ENCODE measurements around the gene BHMT.
"Not testable (repeated sequence)": the region's sequence is repeated elsewhere in the genome, so short reads cannot be mapped to it uniquely, and the experiment has no call there.

BHMT gene

DNA sequence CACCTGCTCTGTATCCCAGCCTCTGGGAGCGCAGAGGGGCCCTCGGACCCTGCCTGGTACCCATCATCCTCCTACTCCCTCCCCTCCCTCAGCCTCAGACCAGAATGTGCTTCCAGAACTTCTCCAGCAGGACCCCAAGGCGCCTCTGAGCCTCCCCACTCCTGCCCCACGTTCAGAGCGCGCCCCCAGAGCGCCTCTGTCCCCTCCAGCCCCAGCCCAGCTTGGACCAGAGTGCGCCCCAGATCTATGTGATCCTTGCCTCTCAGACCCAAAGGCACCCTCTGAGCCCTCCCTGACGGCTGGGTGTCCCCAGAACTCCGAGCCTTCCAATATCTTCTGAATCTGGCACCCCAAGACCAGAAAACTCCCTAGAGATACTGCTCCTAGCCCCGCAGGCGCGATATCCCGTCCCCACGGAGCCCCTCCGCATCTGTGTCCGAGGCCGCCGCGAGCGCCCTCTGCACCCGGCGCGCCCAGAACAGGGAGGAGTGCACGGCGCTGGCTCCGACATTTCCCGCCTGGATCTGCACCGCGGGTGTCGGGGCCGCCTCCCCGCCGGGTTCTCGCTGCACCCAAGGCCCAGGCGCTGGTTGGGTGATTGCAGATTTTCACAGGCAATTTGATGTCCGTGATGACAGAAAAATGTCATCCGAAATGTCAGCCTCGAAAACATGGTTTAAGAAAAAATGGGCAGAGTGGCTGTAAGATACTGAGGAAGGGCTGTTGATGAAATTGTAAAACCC, 522 bp downstream of the BHMT start:
- DNase-seq (ENCODE audit: low read depth) = no peak

DNA sequence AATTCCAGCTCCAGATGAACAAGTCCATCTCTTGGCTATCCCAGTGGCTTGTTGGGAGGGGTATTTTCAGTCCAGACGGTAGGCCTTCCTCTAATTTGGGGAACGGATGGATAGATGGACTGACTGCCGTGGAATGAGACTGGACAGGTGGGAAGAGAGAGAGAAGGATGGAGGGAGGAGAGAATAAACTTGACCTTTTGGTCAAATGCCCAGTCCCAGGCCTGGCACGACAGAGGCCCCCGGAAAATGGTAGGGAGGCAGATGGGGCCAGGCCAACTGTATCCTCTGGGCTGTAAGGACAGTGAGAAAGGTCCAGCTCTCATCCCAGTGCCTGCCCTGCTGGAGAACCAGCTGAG, 1.1 kb downstream of the BHMT start:
- DNase-seq (ENCODE audit: low read depth) = no peak

DNA sequence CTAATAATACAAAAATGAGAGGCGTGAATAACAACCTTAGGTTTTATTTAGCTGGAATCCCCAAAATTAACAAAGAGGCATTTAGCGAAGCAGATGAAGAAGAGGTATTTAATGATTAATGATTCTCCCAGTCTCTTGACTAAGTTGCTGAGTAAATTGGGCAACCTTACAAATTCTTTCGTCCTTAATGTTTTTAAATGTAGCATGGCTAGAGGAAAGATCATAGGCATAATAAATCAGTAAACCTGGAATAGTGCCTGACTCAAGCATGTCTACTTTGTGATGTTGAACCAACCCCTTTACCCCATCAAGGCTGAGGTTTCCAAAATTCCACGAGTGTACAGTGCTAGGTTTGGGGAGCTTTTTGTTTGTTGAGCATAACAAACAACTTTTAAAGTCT, 7.9 kb downstream of the BHMT start:
- DNase-seq (ENCODE audit: low read depth) = no peak

DNA sequence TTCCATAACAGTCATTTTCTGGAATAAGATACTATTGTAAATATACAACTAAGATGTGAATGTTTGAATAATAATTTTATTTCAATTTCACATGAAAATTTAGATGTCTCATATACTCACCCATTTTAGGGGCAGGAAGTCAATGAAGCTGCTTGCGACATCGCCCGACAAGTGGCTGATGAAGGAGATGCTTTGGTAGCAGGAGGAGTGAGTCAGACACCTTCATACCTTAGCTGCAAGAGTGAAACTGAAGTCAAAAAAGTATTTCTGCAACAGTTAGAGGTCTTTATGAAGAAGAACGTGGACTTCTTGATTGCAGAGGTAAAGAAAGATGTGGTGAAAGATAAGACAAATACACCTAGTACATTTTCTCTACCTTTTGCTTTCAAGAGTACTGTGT, 8.6 kb downstream of the BHMT start:
- no peak for DNase-seq (ENCODE audit: low read depth)

DNA sequence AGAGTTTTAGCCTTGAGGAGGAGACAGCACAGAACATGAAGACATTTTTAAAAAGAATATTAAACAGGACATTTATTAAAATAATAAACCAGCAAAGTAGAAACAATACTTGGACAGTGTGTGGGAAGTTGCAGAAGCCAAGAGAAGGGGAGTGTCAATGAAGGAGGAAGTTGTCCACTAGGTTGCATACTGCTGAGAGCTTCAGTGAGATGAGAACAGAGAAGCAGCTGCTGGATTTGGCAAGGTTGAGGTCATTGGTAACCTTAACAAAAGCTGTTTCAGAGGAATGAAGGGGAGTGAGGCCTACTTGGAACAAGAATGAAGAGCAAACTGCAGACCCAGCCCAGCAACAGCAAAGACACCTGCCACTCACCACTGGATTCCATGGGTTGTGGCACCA, 11.4 kb downstream of the BHMT start:
- DNase-seq (ENCODE audit: low read depth) = no peak

DNA sequence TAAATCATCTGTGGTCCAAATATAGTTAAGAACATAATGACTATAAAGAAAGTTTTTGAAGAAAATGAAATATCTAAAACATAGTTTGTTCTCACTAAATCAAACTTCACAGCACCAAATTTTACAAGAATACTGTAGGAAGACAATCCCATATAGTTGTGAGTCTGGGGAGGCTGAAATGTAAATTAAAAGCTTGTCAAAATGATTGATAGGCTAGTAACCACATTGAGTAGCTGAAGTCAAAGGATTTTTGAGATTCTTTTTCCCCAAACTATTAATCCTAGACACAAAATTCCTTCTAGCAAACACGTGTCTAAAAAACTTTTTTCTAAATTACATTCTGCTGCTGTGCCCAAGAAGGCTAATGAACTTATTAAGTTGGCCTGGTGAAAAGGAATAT, 13.0 kb downstream of the BHMT start:
- no peak for DNase-seq (ENCODE audit: low read depth)

DNA sequence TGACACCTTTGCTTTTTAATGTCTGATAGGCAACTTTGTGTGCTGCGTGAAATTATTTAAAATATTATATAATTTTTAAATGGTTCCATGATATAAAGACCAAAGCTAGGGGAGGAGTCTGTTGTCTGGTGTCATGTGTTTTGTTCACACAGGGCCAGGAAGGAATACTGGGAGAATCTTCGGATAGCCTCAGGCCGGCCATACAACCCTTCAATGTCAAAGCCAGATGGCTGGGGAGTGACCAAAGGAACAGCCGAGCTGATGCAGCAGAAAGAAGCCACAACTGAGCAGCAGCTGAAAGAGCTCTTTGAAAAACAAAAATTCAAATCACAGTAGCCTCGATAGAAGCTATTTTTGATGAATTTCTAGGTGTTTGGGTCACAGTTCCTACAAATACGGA, 19.2 kb downstream of the BHMT start:
- no peak for DNase-seq (ENCODE audit: low read depth)

DNA sequence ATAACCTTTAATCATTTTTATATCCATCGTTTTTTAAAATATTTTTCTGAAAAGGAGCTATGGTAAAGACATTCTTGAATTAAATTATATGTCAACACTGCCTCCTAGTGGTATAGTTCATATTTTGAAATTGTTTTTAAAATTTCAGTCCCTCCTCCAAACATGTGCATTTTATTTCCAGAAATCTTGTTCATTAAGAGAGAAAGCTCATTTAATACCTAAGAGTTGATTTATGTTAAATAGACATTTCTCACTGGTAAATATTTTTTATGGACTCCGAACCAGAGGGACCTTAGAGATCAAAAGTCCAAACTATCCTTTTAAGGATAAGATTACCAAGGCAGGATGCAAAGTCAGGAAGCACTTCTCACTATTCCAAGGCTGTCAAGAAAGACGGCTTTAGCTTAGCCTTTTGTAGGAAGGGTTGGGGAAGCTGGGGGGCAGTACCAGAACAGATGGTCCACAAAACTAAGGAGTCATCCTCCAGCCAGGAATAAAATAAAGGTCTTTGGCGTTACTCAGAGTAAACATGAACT, 21.6 kb downstream of the BHMT start:
- DNase-seq (ENCODE audit: low read depth) = peak; percentile 10

DNA sequence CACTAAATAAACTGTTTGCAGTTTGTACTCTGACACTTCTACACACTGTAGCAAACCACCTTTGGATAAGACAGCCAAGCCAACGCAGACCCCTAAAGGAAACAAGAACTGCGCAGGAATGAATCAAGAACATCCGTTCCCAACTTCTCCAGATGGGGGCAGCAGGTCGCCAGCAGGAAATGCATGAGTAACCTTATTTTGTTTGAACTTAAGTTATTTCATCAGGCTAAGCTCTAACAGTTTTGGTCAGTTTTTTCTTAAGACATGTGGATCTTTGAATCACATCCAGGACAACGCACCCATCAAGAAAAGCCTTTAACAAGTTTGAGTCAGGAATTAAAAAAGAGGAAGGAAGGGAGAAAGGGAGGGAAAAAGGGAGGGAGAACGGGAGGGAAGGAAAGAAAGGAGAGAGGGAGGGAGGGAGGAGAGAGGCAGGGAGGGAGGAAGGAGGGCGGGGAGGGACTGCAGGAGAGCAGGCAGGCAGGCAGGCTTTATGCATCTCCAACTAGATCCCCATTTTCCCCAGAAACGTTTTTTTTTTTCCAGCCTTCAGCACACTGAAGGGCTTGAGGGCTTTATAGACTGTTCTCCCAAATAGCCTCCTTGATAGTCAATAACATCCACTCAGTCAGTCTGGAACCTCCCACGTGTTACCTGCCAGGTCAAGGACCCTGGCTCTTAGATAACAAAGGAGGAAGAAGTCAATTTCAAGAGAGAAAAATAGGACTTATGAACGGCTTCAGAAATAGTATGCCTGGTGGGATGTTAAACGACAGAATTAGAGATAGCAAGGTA, 22.2 kb downstream of the BHMT start:
- DNase-seq (ENCODE audit: low read depth) = peak; percentile 66

DNA sequence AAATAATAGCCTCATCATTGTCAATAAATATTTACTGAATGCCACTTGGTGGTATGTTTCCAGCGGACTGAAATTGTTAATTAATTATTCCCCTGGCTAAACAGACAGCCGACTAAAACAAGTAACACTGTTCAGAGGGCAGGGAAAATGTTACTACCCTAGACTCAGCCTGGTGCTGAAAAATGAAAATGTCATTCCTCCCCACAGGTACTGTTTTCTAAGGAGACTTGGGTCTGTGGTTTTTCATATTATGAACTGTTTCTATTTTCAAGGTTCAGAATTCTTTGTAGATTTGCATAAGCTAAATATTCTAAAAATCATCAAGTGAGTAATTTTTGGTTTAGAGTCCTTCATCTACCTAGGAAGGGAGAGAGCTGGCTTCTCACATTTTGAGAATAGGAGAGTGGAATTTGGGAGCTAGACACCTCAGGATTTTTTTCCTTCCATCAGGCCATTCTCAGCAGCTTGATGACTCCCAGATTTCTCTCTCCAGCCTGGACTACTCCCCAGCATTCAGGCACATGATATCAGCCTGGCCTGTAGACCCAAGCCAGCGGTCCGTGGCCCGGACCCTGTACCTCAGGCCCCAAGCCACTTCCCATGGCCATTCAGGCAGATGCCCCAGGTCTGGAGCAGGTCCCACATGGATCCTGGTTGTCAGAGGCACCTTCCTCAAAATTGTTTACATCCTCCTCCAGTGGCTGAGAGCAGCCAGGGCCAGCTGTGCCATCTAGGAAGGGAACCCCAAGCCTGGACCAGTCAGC, 24.4 kb downstream of the BHMT start:
- no peak for DNase-seq (ENCODE audit: low read depth)

DNA sequence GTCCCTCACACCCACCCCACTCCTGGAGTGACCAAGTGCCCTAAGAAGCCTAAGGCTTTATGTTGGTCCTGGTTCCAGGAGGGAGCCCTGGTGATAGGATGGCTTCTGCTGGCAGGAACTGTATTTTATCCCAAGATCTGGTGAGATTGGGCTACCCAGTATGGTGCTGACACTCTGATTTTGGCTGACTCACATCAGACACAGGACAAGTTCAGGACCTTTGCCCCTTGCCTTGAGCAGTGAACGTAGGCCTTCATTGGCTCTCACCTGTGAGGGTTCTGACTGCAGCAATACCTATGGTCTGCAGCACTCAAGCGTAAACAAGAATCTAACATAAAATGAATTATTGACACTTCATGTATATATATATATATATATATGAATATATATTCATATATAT, 25.0 kb downstream of the BHMT start:
- DNase-seq (ENCODE audit: low read depth) = no peak

DNA sequence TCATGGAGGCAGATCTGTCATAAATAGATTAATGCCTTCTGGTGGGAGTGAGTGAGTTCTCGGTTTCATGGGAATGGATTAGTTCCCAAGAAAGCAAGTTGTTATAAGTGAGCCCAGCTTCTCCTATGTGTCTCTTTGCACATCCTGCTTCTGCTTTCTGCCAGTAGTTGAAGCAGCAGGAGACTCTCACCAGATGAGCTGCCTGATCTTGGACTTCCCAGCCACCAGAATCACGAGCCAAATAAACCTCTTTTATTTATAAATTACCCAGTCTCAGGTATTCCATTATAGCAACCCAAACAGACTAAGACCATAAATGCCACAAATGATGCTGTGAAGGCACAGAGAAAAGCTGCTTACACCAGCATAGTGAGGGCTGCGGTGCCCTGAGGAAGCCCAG, 28.9 kb downstream of the BHMT start:
- no peak for DNase-seq (ENCODE audit: low read depth)

DNA sequence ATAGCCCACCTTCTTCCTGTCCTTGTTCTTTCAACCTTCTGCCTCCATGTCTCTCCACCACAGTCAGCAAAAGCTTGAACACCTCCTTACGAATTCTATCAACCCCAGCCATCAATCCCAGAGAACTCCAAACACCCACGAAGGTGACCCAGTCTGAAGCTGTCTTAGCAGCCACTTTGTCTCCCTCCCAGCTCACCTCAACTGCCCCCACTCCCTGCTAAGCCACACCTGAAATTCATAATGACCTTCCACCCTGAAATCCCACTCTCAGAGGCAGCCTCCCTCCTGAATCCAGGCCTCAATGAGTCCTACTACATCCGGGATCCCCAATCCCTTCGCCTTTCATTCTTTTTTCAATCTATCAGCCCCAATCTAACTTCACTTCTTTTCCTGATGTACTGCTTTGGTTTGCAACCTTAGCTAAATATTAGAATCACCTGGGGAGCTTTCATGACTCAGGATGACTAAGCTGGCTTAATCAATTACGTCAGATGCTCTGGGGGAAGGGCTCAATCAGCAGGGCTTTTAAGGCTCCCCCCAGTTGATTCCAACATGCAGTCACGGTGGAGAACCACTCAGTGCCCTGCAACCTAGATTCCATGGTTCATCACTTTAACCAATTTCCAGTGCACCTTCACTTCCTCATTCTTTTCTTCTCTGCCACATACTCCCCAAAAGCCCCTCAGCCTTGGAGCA, 32.2 kb downstream of the BHMT start:
- DNase-seq (ENCODE audit: low read depth) = no peak

DNA sequence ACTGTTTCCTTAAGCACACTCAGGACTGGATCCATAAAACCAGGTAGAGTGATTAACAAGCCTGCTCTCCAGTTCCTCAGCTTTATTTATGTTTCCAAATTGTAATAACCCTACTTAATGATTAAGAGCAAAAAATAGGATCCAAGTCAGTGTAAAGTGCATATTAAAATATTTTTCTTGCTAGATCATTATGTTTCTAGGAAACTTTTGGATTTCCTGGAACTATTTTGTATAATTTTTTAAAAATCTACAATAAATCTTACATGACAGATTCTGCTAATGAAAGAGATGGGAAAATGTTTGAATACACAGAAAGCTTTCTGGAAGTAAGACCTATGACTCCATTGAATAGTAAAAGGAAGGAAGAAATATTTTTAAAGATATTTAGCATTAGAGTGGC, 35.5 kb downstream of the BHMT start:
- no peak for DNase-seq (ENCODE audit: low read depth)

DNA sequence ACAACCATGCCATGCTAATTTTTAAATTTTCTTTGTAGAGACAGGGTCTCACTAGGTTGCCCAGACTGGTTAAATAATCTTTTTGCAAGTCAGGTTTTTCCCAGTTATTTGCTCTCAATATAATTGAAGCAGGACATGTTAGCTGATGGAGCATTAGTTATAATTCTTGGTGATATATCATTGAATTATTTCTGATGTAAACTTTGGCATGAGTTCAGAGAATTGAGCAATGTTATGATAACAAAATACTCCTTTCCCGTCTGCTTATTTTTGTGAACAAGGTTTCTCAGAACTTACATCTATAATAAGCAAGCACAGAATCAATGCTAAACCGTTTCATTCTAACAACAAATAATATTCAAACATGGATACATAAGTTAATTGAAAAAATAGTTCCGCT, 37.8 kb downstream of the BHMT start:
- DNase-seq (ENCODE audit: low read depth) = no peak

DNA sequence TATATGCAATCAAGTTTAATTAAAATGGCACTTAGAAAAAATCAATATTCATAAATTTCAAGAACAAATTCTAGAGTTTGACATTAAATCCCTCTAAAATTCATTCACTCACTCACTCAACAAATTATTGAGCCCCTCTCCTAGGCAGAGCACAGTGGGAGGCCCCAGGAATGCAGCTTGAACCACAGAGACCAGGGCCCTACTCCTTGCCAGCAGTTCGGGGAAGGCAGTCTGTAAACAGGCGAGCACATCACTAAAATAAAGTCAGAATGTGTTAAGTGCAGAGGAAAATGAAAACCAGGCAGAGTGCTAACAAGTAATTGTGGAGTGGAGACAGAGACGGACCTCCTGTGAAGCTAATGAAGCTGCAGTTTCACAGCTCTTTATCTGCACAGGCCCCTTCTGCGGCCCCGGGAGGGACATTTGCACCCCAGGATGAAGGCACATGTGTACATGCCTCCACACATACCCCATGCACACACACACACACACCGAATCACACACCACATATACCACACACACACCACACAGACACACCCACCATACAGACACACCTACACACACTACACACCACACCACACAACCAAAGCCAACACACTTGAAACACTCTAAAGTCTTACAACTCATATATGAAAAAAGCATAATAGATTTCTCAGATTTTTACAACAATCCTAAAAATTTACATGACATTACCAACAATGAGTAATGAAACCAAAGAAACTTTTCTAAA, 40.5 kb downstream of the BHMT start:
- DNase-seq (ENCODE audit: low read depth) = no peak

DNA sequence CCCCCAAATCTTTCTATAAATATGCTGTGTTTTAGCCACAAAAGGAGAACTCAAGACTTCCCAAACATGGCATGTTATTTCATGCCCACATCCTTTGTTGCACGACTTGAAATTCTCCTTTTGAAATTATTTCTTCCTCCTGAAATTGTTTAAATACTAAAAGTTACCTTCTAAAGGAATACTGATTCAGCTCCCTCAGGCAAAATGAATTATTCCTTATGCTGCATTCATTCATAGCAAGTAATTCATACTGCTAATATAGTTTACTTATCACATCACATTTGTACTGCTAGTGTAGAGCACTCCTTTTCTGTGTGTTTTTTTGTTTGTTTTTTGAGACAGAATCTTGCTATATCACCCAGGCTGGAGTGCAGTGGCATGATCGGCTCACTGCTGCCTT, 45.7 kb downstream of the BHMT start:
- no peak for DNase-seq (ENCODE audit: low read depth)

DNA sequence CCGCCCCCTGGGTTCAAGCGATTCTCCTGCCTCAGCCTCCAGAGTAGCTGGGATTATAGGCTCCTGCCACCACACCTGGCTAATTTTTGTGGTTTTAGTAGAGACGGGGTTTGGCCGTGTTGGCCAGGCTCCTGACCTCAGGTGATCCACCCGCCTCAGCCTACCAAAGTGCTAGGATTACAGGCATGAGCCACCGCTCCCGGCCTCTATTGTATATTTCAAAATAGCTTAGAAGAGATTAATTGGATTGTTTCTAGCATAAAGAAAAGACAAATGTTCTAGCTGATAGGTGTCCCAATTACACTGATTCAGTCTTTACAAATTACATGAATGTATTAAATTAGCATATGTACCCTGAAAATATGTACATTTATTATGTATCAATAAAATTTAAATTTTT, 50.0 kb downstream of the BHMT start:
- DNase-seq (ENCODE audit: low read depth) = not testable (repeated sequence)

DNA sequence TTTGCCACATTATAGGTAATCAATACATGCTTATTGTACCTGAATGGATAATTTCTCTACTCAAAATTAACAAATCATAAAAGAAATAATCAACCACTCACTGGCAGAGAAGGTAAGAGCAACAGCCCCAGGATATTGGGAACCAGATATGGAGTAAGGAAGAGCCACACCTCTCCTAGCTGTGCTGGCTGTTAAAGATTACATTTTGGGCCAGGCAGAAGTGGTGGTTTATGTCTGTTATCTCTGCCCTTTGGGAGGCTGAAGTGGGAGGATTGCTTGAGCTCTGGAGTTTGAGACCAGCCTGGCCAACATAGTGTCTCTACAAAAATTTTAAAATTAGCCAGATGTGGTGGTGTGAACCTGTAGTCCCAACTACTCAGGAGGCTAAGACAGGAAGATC, 56.4 kb downstream of the BHMT start:
- DNase-seq (ENCODE audit: low read depth) = no peak

DNA sequence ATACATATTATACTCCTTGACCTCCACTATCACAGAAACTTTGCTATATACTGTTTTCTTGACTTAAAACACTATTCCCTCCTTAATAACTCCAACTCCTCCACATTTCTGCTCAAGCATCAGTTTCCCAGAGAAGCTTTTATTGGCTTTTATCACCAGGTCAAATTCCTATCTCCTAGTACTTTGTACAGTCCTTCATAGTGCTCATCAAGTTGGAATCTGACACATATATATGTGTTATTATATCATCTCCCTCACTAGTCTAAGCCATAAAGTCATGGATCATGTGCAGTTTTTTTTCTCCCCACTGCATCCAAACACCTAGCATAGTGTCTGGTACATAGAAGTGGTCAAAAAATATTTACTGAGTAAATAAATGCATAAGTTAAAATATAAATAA, 59.1 kb downstream of the BHMT start:
- no peak for DNase-seq (ENCODE audit: low read depth)

DNA sequence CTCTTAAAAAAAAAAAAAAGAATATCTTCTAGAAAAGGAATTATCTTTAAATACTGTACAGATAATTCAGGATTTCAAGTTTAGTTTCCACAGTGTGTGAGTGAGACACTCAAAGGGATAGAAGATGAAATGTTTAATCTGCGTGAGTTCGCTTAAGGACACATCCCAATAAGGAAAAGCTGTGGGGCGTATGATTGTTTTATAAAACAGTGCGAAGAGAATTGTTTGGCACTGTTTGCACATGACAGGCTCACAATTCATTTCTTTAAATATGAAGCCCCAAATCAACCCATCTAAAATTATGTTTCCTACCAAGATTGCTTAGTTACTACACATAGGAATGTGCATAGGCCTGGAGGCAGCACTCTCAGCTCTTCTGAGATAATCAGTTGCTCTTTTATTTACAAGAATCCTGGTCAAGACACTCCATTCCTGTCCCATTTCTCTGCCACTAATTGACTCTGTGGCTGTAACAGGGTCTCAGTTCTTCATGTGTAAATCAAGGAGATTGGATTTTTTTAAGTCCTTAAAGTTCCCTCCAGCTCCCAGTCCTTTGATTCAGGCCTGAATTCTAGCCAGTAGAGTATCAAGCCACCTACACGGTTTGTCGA, 60.1 kb downstream of the BHMT start:
- DNase-seq (ENCODE audit: low read depth) = no peak

Data from GM04504 (cell line).